ENCODE data around the gene TNNC2. TPM values are rescaled to one million over a fixed set of nuclear protein-coding genes. Genes with fewer than 3 reads are reported as not detected.

The TNNC2 gene
- total and polyA plus RNA-seq, 2 experiments from 2014 or later: 0.59 to 32.5 TPM

- no peak for TF ChIP-seq JUNB (IDR thresholded peaks at IDR 0.05; ENCODE audit: unreplicated experiment)
- no peak for TF ChIP-seq ZNF462 (CRISPR knock-in tag; IDR thresholded peaks at IDR 0.05)
- TF ChIP-seq ETS1 (IDR thresholded peaks at IDR 0.05): no peak
- no peak for TF ChIP-seq CREB1 (CRISPR knock-in tag; IDR thresholded peaks at IDR 0.05; ENCODE audit: low read depth)
- TF ChIP-seq ZNF114 (CRISPR knock-in tag; IDR thresholded peaks at IDR 0.05): no peak
- TF ChIP-seq NANOG (IDR thresholded peaks at IDR 0.05; ENCODE audit: borderline replicate concordance): no peak
- TF ChIP-seq EZH2phosphoT487 (IDR thresholded peaks at IDR 0.05; ENCODE audit: unreplicated experiment): no peak
- TF ChIP-seq ZNF331 (CRISPR knock-in tag; IDR thresholded peaks at IDR 0.05; ENCODE audit: low read depth): no peak
- TF ChIP-seq EZH2 (IDR thresholded peaks at IDR 0.05; ENCODE audit: low read depth, unreplicated experiment): no peak
- TF ChIP-seq REST (IDR thresholded peaks at IDR 0.05; ENCODE audit: unreplicated experiment): no peak
- no peak for TF ChIP-seq CTCF (conservative IDR thresholded peaks at IDR 0.05; ENCODE audit: low read depth in 2 of 2)
- TF ChIP-seq POLR2AphosphoS5 (IDR thresholded peaks at IDR 0.05; ENCODE audit: low read depth): no peak
- TF ChIP-seq STAT1 (IDR thresholded peaks at IDR 0.05; ENCODE audit: unreplicated experiment): no peak
- Histone ChIP-seq H3K4me1 (ENCODE audit: insufficient read depth) (peaks cover 35% of the 10 kb centered on the region), H3K36me3 (ENCODE audit: insufficient read depth) (peaks cover 6% of the 10 kb centered on the region; the same call in 1 of the 2 replicates), H3K9me2 (ENCODE audit: insufficient read depth) (no peaks in the 10 kb centered on the region), H3K27ac (ENCODE audit: low read depth) (peak overlapping the region; percentile 75; the same call in 1 of the 2 replicates), H3K4me3 (no peak overlapping the region), H3F3A (replicated peaks; ENCODE audit: low read depth) (no peaks in the 10 kb centered on the region; the same call in 1 of the 2 replicates), H3K79me2 (replicated peaks; ENCODE audit: insufficient read depth) (peaks cover 32% of the 10 kb centered on the region), H3K4me2 (peak overlapping the region; percentile 40; the same call in 1 of the 2 replicates), H2AFZ (no peak overlapping the region), H4K20me1 (replicated peaks; ENCODE audit: insufficient read depth) (no peaks in the 10 kb centered on the region), H3K27me3 (ENCODE audit: insufficient read depth) (no peaks in the 10 kb centered on the region)
- DNase-seq (ENCODE audit: low spot score): no peak
- Mint-ChIP-seq H3K27me3 (ENCODE audit: insufficient read depth, low read depth, poor library complexity) (peaks cover 12% of the 10 kb centered on the region), H3K36me3 (ENCODE audit: low read depth) (peaks cover 32% of the 10 kb centered on the region), H3K4me3 (no peak overlapping the region), H3K4me1 (peaks cover 41% of the 10 kb centered on the region), H3K27ac (no peak overlapping the region), H3K9me3 (no peaks in the 10 kb centered on the region)
- ATAC-seq: no peak
These were observed 24.4 kb upstream of the TNNC2 start for GRCh38 chr20:45851501-45851900.

All from GM23338 (cell line).